GM18499 (cell line): ENCODE data around the gene CALCB.

ENCODE experiments used
- ATAC-seq: cut with Tn5 transposase; IDR thresholded peaks from one replicate; pipeline ENCODE4 v1.9.1; 2021; ENCODE audit warnings: moderate number of reproducible peaks; ENCODE audit not compliant: insufficient read depth, unreplicated experiment

The CALCB gene

GRCh38 chr11:15114501-15115475 is 41.4 kb downstream of the CALCB start, which contains the start of gene INSC:
INSC (plus strand) TSS chr11:15114923; CDS start chr11:15149175, 34,252 bp downstream.
- no peak for ATAC-seq

DNA sequence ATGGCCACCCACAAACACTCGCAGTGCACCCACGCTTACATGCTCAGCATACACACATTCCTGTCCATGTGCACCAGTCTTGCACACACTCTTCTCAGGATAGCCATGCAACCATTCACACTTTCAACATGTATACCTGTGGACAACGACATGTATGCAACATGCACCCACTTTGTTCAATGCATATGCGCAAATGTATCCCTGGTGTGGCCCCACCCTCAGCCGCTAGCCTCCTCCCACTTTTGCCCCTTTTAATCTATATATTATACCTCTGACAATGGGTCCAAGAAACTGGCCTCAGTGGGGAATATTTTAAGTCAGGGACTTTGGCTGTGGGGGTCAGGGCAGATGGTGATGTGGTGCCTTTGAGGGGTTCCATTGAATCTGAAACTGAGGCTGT is 42.3 kb downstream of the CALCB start:
- no peak for ATAC-seq

DNA sequence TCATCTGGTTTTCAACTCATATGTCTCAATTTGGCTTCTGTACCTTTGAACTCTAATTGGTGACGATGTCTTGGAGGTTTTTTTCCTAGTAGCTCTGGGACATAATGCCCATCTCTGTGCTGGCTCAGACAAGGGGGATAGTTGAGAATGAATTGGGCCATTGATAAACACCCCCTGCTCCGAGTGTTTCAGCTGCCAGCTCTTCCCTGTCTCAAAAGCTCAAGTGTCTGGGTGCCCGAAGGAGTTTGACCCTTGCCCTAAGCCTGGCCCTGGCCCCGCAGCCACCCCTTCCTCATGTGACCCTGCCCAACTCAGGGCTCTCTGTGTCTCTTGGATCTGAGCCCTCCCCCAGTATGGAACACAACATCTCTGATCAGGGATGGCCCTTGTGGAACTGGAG is 44.4 kb downstream of the CALCB start:
- no peak for ATAC-seq

GRCh38 chr11:15118431-15118830 is 45.0 kb downstream of the CALCB start:
- ATAC-seq = no peak

GRCh38 chr11:15119352-15119751 is 46.0 kb downstream of the CALCB start:
- ATAC-seq = no peak

GRCh38 chr11:15119826-15120225 is 46.4 kb downstream of the CALCB start:
- ATAC-seq = no peak

GRCh38 chr11:15123849-15124248 is 50.5 kb downstream of the CALCB start:
- ATAC-seq = no peak

DNA sequence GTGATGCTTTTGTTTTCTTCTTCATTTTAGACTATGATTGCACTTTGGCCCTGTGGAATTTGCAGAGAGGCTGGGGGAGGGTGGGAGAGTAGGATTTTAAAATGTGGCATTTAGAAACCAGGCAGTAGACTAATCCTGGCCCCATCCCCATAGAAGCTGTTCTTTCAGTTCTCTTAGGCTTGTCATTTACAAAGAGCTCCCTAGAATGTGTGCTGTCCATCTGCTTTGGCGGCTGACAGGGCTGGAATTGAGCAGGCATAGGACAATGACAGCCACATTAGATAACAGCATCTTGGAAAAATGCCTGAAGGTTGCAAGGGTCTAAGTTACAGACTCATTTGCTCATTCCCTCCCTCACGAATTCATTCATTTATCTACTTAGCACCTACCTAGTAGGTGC is 51.1 kb downstream of the CALCB start:
- no peak for ATAC-seq

GRCh38 chr11:15127341-15127740 is 53.9 kb downstream of the CALCB start:
- ATAC-seq = no peak
